ENCODE results near the gene MARK1. TPM values are rescaled to one million over a fixed set of nuclear protein-coding genes. Genes with fewer than 3 reads are reported as not detected.

The MARK1 gene
- 0.06 to 0.32 TPM (median 0.10 TPM) in 5 replicates for total RNA-seq (2022; extraction: Qiagen RNA extraction)

DNA sequence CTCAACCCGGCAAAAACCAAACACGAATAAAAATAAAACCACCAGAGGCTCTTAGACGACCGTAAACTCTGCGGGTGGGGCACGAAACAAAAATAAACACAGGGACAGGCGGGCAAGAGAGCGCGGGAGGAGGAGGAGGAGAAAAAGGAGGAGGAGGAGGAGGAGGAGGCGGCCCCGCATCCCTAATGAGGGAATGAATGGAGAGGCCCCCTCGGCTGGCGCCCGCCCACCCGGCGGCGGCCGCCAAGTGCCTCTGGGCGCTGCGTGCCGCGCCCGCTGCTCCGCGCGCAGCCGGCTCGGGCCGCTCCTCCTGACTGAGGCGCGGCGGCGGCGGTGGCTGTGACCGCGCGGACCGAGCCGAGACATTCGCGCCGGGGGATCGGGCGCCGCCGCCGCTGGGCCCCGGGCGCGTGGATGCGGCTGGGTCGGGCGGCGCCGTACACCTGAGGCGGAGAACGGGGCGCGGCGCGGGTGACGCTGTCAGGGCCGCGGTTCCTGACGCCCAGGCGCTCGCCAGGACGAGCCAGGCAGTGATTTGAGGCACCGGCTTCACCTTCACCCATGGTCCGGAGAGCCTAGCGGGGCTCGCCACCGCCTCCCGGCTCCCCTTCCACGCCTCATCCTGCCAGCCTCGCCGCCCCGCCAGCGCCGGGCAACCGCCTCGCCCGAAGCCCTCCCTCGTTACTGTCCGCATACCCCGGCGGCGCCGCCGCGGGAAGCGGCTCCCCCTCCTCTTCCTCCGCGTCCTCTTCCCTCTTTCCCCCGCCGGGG lies at the start of gene MARK1:
MARK1 (plus strand) TSS at position 229 of the 771 bp plus-strand sequence. CDS start 687 bp downstream, outside the sequence.

DNA sequence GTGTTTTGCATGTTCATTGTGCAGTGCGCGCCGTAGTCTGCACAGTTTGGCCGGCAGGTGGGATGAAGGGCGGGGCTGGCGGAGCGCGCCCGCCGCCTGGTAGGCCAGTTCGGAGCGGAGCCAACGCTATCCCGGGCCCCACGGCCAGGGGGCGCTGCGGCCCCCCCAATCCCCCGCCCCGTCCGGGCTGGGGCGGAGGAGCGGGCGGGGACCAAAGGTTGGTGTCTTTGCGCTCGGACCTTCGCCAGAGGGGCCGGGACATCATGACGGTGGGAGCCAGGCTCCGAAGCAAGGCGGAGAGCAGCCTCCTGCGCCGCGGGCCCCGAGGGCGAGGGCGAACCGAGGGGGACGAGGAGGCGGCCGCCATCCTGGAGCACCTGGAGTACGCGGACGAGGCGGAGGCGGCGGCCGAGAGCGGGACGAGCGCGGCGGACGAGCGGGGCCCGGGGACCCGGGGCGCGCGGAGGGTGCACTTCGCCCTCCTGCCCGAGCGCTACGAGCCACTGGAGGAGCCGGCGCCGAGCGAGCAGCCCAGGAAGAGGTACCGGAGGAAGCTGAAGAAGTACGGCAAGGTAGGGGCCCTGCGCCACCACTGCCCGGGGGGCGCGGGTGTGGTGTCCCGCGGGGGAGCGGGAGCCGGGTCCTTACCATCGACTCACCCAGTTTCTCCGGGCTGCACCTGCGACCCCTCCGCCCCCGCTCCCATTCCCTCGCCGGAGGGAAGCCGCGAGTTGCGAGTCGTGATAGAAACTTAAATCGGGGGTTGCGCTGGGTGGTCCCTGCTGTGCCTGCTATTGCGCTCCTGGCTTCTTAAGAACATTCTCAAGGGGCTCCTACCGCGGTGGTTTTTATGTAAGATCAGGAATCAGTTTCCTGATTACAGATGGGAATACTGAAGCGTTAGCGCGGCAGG lies 162.5 kb downstream of the MARK1 start, which contains the start of gene C1orf115:
C1orf115 (plus strand) TSS at position 224 of the 913 bp plus-strand sequence; CDS start at position 264, 40 bp downstream.

Other genes with a start within 250 kb of the MARK1 start
- 4.6 to 7.0 TPM (median 5.8 TPM) in 5 replicates for gene C1orf115, start 162.2 kb downstream of the MARK1 start, total RNA-seq (2022; extraction: Qiagen RNA extraction)
- gene MTARC2, start 220.2 kb downstream of the MARK1 start, total RNA-seq (2022; extraction: Qiagen RNA extraction): 8.8 to 13.3 TPM (median 12.2 TPM) in 5 replicates